Suprapubic skin (tissue), 4 donors: Measurements from ENCODE around the gene CCDC167.

Experiments used
- POLR2A ChIP-seq, 2 donors: fragments of 450-650 bp; IDR thresholded peaks; one replicate each; pipeline ENCODE4 v1.6.1; 2017; ENCODE audit warnings: antibody characterized with exemption in 2 of 2, mild to moderate bottlenecking in 2 of 2, moderate library complexity in 2 of 2
- POLR2AphosphoS5 ChIP-seq, 3 donors: sonication (generic); formaldehyde crosslinking; IDR thresholded peaks; one replicate each; pipeline ENCODE4 v1.6.1; 2017; ENCODE audit warnings: antibody characterized with exemption in 3 of 3
- TF ChIP-seq, protein P1 (sequence below), 2 donors: fragments of 200-600 bp in 1 of 2; fragments of 450-650 bp in 1 of 2; sonication (generic) in 1 of 2; IDR thresholded peaks; one replicate each; pipeline ENCODE4 v1.5.1; 2016 to 2019; ENCODE audit warnings: antibody characterized with exemption in 2 of 2, mild to moderate bottlenecking in 1 of 2, moderate library complexity in 1 of 2

DNA sequence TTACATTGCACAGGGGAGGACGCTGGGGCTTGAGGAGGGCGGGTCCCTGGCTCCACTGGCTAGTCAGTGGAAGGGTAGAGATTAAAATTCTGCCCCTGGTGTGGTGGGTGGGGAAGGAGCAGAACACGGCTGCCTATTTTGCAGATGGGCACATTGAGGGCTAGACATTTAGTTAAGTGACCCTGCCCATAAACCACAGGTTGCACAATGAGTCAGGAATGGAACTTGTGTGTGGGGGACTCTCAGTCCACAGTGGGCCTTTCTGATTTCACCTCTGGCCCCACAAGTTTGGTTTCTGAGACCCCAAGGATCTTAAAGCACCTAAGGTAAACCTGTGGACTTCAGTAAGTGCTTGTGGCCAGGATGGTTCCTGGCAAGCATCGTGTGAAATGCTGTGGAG lies 22.0 kb upstream of the CCDC167 start:
- TF ChIP-seq POLR2A (IDR thresholded peaks at IDR 0.05) (no peak), POLR2AphosphoS5 (IDR thresholded peaks at IDR 0.05) (no peak)
- TF ChIP-seq, protein P1, sequence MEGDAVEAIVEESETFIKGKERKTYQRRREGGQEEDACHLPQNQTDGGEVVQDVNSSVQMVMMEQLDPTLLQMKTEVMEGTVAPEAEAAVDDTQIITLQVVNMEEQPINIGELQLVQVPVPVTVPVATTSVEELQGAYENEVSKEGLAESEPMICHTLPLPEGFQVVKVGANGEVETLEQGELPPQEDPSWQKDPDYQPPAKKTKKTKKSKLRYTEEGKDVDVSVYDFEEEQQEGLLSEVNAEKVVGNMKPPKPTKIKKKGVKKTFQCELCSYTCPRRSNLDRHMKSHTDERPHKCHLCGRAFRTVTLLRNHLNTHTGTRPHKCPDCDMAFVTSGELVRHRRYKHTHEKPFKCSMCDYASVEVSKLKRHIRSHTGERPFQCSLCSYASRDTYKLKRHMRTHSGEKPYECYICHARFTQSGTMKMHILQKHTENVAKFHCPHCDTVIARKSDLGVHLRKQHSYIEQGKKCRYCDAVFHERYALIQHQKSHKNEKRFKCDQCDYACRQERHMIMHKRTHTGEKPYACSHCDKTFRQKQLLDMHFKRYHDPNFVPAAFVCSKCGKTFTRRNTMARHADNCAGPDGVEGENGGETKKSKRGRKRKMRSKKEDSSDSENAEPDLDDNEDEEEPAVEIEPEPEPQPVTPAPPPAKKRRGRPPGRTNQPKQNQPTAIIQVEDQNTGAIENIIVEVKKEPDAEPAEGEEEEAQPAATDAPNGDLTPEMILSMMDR (IDR thresholded peaks at IDR 0.05): no peak
